GM23338 (cell line): Measurements from ENCODE around the gene RAB6A. TPM values are rescaled to one million over a fixed set of nuclear protein-coding genes. Genes with fewer than 3 reads are reported as not detected.

Experiments used
- ATAC-seq: fragments of 200-7000 bp; cut with Tn5 transposase; 3 replicates; pipeline ENCODE4 v1.9.1; 2020
- DNase-seq: peaks from one replicate; pipeline ENCODE4 v3.0.0-alpha.2; 2015; ENCODE audit warnings: low spot score
- H2AFZ ChIP-seq: fragments of 200-600 bp; sonication (generic); 2 replicates; pipeline ENCODE4 v1.8.0; 2016; ENCODE audit warnings: antibody characterized with exemption, mild to moderate bottlenecking, moderate library complexity
- H3F3A ChIP-seq: fragments of 200-600 bp; sonication (generic); replicated peaks from 2 replicates; pipeline ENCODE4 v1.8.0; 2017; ENCODE audit warnings: antibody characterized with exemption, mixed run types, low read depth
- H3K27ac ChIP-seq: fragments of 200-600 bp; sonication (generic); 2 replicates; pipeline ENCODE4 v1.6.1; 2016; ENCODE audit warnings: low read depth
- H3K27me3 ChIP-seq: fragments of 200-600 bp; sonication (generic); 2 replicates; pipeline ENCODE4 v1.8.0; 2016; ENCODE audit warnings: mild to moderate bottlenecking, mixed run types, moderate library complexity; ENCODE audit not compliant: insufficient read depth
- H3K36me3 ChIP-seq: fragments of 200-600 bp; sonication (generic); 2 replicates; pipeline ENCODE4 v1.8.0; 2016; ENCODE audit warnings: mild to moderate bottlenecking; ENCODE audit not compliant: insufficient read depth
- H3K4me1 ChIP-seq: fragments of 200-600 bp; sonication (generic); 2 replicates; pipeline ENCODE4 v1.8.0; 2016; ENCODE audit warnings: mild to moderate bottlenecking, moderate library complexity; ENCODE audit not compliant: insufficient read depth
- H3K4me2 ChIP-seq: fragments of 200-600 bp; sonication (generic); 2 replicates; pipeline ENCODE4 v1.7.1; 2017; ENCODE audit warnings: mixed run types
- H3K4me3 ChIP-seq: fragments of 200-600 bp; sonication (generic); 2 replicates; pipeline ENCODE4 v1.6.1; 2016; ENCODE audit warnings: mixed run types
- H3K79me2 ChIP-seq: fragments of 200-600 bp; sonication (generic); replicated peaks from 2 replicates; pipeline ENCODE4 v1.8.0; 2017; ENCODE audit warnings: mild to moderate bottlenecking; ENCODE audit not compliant: insufficient read depth
- H3K9me2 ChIP-seq: fragments of 200-600 bp; sonication (generic); 2 replicates; pipeline ENCODE4 v1.8.0; 2017; ENCODE audit not compliant: insufficient read depth
- H4K20me1 ChIP-seq: fragments of 200-600 bp; sonication (generic); replicated peaks from 2 replicates; pipeline ENCODE4 v1.8.0; 2017; ENCODE audit warnings: mild to moderate bottlenecking; ENCODE audit not compliant: insufficient read depth
- H3K27ac Mint-ChIP-seq: 2 replicates; pipeline ENCODE4 v1.8.0; 2020; ENCODE audit warnings: inconsistent platforms, mild to moderate bottlenecking, moderate library complexity, mixed read lengths
- H3K27me3 Mint-ChIP-seq: 3 replicates; pipeline ENCODE4 v1.8.0; 2022; ENCODE audit warnings: low read depth, mild to moderate bottlenecking, moderate library complexity, mixed read lengths, inconsistent platforms; ENCODE audit not compliant: insufficient read depth, poor library complexity
- H3K36me3 Mint-ChIP-seq: 3 replicates; pipeline ENCODE4 v1.8.0; 2021; ENCODE audit warnings: low read depth, mild to moderate bottlenecking, inconsistent platforms, moderate library complexity, mixed read lengths
- H3K4me1 Mint-ChIP-seq: 3 replicates; pipeline ENCODE4 v1.8.0; 2020; ENCODE audit warnings: mild to moderate bottlenecking, inconsistent platforms, mixed read lengths
- H3K4me3 Mint-ChIP-seq: 3 replicates; pipeline ENCODE4 v1.8.0; 2021; ENCODE audit warnings: moderate library complexity, mild to moderate bottlenecking, inconsistent platforms, mixed read lengths
- H3K9me3 Mint-ChIP-seq: 3 replicates; pipeline ENCODE4 v1.8.0; 2020; ENCODE audit warnings: moderate library complexity, mild to moderate bottlenecking, inconsistent platforms, mixed read lengths
- CREB1 ChIP-seq: fragments of 250-450 bp; sonication (Bioruptor Pico); IDR thresholded peaks from 2 replicates; pipeline ENCODE4 v1.5.0; 2020; ENCODE audit warnings: low read depth, mild to moderate bottlenecking, moderate library complexity
- EZH2 ChIP-seq: fragments of 200-600 bp; sonication (generic); IDR thresholded peaks from one replicate; pipeline ENCODE4 v1.8.0; 2017; ENCODE audit warnings: antibody characterized with exemption, mild to moderate bottlenecking, low read depth; ENCODE audit not compliant: unreplicated experiment
- EZH2phosphoT487 ChIP-seq: fragments of 200-600 bp; sonication (generic); IDR thresholded peaks from one replicate; pipeline ENCODE4 v1.8.1; 2018; ENCODE audit warnings: antibody characterized with exemption; ENCODE audit not compliant: unreplicated experiment
- JUNB ChIP-seq: IDR thresholded peaks from one replicate; pipeline ENCODE4 v1.6.1; 2016; ENCODE audit warnings: antibody characterized with exemption; ENCODE audit not compliant: unreplicated experiment
- NANOG ChIP-seq: IDR thresholded peaks from 2 replicates; pipeline ENCODE4 v1.6.1; 2016; ENCODE audit warnings: antibody characterized with exemption, borderline replicate concordance
- STAT1 ChIP-seq: IDR thresholded peaks from one replicate; pipeline ENCODE4 v1.6.1; 2016; ENCODE audit warnings: antibody characterized with exemption; ENCODE audit not compliant: unreplicated experiment
- ZNF114 ChIP-seq: fragments of 250-450 bp; sonication (Bioruptor Pico); IDR thresholded peaks from 2 replicates; pipeline ENCODE4 v1.5.0; 2020; ENCODE audit warnings: mild to moderate bottlenecking, moderate library complexity
- ZNF331 ChIP-seq: fragments of 250-450 bp; sonication (Bioruptor Pico); IDR thresholded peaks from 2 replicates; pipeline ENCODE4 v1.5.0; 2020; ENCODE audit warnings: low read depth, mild to moderate bottlenecking, moderate library complexity
- polyA plus RNA-seq: library from polyadenylated mRNA; unstranded; fragments of >200 nt; fragmentation: Nextera tagmentation; extraction: Ambion mirVana; gene quantifications from 2 replicates; pipeline ENCODE4 v1.2.1, GENCODE V29; 2016
- total RNA-seq: library from RNA; depleted of rRNA; stranded (reverse); fragments of >200 nt; shearing (Covaris generic); gene quantifications from 2 replicates; pipeline ENCODE4 v1.2.3, GENCODE V29; 2014
- TF ChIP-seq, protein P1 (sequence below): fragments of 250-450 bp; sonication (Bioruptor Pico); IDR thresholded peaks from 2 replicates; pipeline ENCODE4 v1.5.0; 2020; ENCODE audit warnings: mild to moderate bottlenecking, moderate library complexity
- TF ChIP-seq, protein P2 (sequence below): IDR thresholded peaks from 2 replicates; pipeline ENCODE4 v1.6.1; 2016; ENCODE audit warnings: antibody characterized with exemption
- TF ChIP-seq, protein P3 (sequence below): IDR thresholded peaks from one replicate; pipeline ENCODE4 v1.6.1; 2018; ENCODE audit warnings: antibody characterized with exemption; ENCODE audit not compliant: unreplicated experiment

Gene RAB6A
- total and polyA plus RNA-seq, 2 experiments from 2014 or later = 61.1 to 127 TPM

DNA sequence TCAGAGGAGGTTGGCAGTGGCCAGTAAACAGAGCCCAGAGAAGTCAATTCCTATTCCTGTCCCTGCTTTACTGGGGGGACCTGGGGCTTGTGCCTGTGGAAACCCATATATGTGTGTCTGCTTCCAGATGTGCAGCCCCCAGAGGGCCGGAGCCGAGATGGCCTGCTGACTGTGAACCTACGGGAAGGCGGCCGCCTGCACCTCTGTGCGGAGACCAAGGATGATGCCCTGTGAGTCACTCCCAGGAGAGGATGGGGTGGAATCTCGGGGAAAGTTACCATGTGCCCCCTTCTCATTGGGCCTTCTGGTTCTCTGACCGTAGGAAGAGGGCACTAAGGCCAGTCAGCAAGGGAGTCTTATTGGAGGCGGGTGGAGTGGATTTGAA lies 109.2 kb downstream of the RAB6A start (continued):
- TF ChIP-seq, protein P1, sequence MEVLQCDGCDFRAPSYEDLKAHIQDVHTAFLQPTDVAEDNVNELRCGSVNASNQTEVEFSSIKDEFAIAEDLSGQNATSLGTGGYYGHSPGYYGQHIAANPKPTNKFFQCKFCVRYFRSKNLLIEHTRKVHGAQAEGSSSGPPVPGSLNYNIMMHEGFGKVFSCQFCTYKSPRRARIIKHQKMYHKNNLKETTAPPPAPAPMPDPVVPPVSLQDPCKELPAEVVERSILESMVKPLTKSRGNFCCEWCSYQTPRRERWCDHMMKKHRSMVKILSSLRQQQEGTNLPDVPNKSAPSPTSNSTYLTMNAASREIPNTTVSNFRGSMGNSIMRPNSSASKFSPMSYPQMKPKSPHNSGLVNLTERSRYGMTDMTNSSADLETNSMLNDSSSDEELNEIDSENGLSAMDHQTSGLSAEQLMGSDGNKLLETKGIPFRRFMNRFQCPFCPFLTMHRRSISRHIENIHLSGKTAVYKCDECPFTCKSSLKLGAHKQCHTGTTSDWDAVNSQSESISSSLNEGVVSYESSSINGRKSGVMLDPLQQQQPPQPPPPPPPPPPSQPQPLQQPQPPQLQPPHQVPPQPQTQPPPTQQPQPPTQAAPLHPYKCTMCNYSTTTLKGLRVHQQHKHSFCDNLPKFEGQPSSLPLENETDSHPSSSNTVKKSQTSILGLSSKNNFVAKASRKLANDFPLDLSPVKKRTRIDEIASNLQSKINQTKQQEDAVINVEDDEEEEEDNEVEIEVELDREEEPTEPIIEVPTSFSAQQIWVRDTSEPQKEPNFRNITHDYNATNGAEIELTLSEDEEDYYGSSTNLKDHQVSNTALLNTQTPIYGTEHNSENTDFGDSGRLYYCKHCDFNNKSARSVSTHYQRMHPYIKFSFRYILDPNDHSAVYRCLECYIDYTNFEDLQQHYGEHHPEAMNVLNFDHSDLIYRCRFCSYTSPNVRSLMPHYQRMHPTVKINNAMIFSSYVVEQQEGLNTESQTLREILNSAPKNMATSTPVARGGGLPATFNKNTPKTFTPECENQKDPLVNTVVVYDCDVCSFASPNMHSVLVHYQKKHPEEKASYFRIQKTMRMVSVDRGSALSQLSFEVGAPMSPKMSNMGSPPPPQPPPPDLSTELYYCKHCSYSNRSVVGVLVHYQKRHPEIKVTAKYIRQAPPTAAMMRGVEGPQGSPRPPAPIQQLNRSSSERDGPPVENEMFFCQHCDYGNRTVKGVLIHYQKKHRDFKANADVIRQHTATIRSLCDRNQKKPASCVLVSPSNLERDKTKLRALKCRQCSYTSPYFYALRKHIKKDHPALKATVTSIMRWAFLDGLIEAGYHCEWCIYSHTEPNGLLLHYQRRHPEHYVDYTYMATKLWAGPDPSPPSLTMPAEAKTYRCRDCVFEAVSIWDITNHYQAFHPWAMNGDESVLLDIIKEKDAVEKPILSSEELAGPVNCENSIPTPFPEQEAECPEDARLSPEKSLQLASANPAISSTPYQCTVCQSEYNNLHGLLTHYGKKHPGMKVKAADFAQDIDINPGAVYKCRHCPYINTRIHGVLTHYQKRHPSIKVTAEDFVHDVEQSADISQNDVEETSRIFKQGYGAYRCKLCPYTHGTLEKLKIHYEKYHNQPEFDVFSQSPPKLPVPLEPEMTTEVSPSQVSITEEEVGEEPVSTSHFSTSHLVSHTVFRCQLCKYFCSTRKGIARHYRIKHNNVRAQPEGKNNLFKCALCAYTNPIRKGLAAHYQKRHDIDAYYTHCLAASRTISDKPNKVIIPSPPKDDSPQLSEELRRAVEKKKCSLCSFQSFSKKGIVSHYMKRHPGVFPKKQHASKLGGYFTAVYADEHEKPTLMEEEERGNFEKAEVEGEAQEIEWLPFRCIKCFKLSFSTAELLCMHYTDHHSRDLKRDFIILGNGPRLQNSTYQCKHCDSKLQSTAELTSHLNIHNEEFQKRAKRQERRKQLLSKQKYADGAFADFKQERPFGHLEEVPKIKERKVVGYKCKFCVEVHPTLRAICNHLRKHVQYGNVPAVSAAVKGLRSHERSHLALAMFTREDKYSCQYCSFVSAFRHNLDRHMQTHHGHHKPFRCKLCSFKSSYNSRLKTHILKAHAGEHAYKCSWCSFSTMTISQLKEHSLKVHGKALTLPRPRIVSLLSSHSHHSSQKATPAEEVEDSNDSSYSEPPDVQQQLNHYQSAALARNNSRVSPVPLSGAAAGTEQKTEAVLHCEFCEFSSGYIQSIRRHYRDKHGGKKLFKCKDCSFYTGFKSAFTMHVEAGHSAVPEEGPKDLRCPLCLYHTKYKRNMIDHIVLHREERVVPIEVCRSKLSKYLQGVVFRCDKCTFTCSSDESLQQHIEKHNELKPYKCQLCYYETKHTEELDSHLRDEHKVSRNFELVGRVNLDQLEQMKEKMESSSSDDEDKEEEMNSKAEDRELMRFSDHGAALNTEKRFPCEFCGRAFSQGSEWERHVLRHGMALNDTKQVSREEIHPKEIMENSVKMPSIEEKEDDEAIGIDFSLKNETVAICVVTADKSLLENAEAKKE = no peak
- TF ChIP-seq ZNF114 (CRISPR knock-in tag) (no peak), ZNF331 (CRISPR knock-in tag) (no peak), STAT1 (no peak), JUNB (no peak), CREB1 (no peak), NANOG (no peak), EZH2phosphoT487 (no peak), EZH2 (no peak)
- TF ChIP-seq, protein P2, sequence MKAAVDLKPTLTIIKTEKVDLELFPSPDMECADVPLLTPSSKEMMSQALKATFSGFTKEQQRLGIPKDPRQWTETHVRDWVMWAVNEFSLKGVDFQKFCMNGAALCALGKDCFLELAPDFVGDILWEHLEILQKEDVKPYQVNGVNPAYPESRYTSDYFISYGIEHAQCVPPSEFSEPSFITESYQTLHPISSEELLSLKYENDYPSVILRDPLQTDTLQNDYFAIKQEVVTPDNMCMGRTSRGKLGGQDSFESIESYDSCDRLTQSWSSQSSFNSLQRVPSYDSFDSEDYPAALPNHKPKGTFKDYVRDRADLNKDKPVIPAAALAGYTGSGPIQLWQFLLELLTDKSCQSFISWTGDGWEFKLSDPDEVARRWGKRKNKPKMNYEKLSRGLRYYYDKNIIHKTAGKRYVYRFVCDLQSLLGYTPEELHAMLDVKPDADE = no peak

DNA sequence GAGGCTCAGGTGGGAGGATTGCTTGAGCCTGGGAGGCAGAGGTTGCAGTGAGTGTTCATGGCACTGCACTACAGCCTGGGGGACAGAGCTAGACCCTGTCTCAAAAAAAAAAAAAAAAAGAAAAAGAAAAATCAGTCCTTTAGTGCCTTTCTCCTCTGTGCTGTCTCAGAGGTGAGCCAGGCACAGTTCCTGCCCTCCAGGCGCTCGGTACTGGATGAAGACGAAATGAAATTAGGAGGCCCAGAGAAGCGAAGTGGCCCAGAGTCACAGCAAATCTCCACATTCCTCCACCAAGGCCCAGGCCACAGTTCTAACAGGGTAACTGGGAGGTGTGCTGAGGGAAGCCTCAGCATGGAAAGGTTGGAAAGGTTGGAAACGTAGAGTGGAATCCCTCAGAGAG lies 109.6 kb downstream of the RAB6A start:
- no peak overlapping the region for H3K27ac Mint-ChIP-seq

More for the DNA sequence above, 109.6 kb downstream of the RAB6A start:
- no peak for TF ChIP-seq ZNF114 (CRISPR knock-in tag)
- TF ChIP-seq EZH2 = no peak
- no peak for TF ChIP-seq STAT1
- TF ChIP-seq, protein P3, sequence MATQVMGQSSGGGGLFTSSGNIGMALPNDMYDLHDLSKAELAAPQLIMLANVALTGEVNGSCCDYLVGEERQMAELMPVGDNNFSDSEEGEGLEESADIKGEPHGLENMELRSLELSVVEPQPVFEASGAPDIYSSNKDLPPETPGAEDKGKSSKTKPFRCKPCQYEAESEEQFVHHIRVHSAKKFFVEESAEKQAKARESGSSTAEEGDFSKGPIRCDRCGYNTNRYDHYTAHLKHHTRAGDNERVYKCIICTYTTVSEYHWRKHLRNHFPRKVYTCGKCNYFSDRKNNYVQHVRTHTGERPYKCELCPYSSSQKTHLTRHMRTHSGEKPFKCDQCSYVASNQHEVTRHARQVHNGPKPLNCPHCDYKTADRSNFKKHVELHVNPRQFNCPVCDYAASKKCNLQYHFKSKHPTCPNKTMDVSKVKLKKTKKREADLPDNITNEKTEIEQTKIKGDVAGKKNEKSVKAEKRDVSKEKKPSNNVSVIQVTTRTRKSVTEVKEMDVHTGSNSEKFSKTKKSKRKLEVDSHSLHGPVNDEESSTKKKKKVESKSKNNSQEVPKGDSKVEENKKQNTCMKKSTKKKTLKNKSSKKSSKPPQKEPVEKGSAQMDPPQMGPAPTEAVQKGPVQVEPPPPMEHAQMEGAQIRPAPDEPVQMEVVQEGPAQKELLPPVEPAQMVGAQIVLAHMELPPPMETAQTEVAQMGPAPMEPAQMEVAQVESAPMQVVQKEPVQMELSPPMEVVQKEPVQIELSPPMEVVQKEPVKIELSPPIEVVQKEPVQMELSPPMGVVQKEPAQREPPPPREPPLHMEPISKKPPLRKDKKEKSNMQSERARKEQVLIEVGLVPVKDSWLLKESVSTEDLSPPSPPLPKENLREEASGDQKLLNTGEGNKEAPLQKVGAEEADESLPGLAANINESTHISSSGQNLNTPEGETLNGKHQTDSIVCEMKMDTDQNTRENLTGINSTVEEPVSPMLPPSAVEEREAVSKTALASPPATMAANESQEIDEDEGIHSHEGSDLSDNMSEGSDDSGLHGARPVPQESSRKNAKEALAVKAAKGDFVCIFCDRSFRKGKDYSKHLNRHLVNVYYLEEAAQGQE = no peak
- TF ChIP-seq CREB1 = no peak
- no peak for TF ChIP-seq JUNB
- no peak for TF ChIP-seq EZH2phosphoT487
- Histone ChIP-seq H3K27me3 (peaks cover 8% of the 10 kb centered on the region; the same call in 1 of the 2 replicates), H2AFZ (no peak overlapping the region), H3F3A (0 out of 2 replicates have a peak, but pooled peaks cover 5% of the 10 kb centered on the region), H3K9me2 (no peaks in the 10 kb centered on the region), H3K4me1 (peaks cover 20% of the 10 kb centered on the region), H3K4me2 (no peak overlapping the region), H3K36me3 (no peaks in the 10 kb centered on the region), H3K27ac (no peak overlapping the region), H3K4me3 (no peak overlapping the region), H3K79me2 (no peaks in the 10 kb centered on the region), H4K20me1 (no peaks in the 10 kb centered on the region; the same call in 1 of the 2 replicates)
- Mint-ChIP-seq H3K9me3 (no peaks in the 10 kb centered on the region), H3K36me3 (no peaks in the 10 kb centered on the region), H3K4me1 (peaks cover 39% of the 10 kb centered on the region), H3K4me3 (no peak overlapping the region; the same call in 2 of the 3 replicates), H3K27me3 (peaks cover 15% of the 10 kb centered on the region)
- ATAC-seq (no peak), DNase-seq (no peak)
